ENCODE measurements around the gene HAT1. TPM values are rescaled to one million over a fixed set of nuclear protein-coding genes. Genes with fewer than 3 reads are reported as not detected.

The HAT1 gene
- total RNA-seq, 4 donors from 2014 or later = 8.7 to 19.0 (median 12.3) TPM

GRCh38 chr2:172000696-172001361, 78.6 kb downstream of the HAT1 start:
- no peak for TF ChIP-seq CTCF (IDR thresholded peaks at IDR 0.05)
- TF ChIP-seq POLR2A (IDR thresholded peaks at IDR 0.05) = no peak
- Histone ChIP-seq H3K4me3 (no peak overlapping the region), H3K27me3 (no peaks in the 10 kb centered on the region), H3K36me3 (no peaks in the 10 kb centered on the region), H3K27ac (no peak overlapping the region), H3K4me1 (peaks cover 0 to 7% (median 3%) of the 10 kb centered on the region in 4 donors), H3K9me3 (no peaks in the 10 kb centered on the region)
- no peak for DNase-seq

- H3K27ac ChIP-seq = no peak overlapping the region
- no peaks in the 10 kb centered on the region for H3K9me3 ChIP-seq
- no peaks in the 10 kb centered on the region for H3K4me1 ChIP-seq
- H3K36me3 ChIP-seq = no peaks in the 10 kb centered on the region
- H3K27me3 ChIP-seq = no peaks in the 10 kb centered on the region
- no peak overlapping the region for H3K4me3 ChIP-seq
- TF ChIP-seq POLR2A (IDR thresholded peaks at IDR 0.05) = no peak
- no peak for TF ChIP-seq CTCF (IDR thresholded peaks at IDR 0.05)
- DNase-seq = no peak
Observed at GRCh38 chr2:172007372-172007771, 85.1 kb downstream of the HAT1 start.

GRCh38 chr2:172009823-172010222, 87.6 kb downstream of the HAT1 start:
- H3K36me3 ChIP-seq = no peaks in the 10 kb centered on the region
- no peaks in the 10 kb centered on the region for H3K9me3 ChIP-seq
- H3K27me3 ChIP-seq = no peaks in the 10 kb centered on the region
- H3K4me3 ChIP-seq = no peak overlapping the region
- no peak overlapping the region for H3K27ac ChIP-seq
- DNase-seq = no peak
- TF ChIP-seq POLR2A (IDR thresholded peaks at IDR 0.05) (no peak), CTCF (IDR thresholded peaks at IDR 0.05) (no peak)
- H3K4me1 ChIP-seq = no peaks in the 10 kb centered on the region

- Histone ChIP-seq H3K36me3 (no peaks in the 10 kb centered on the region), H3K9me3 (no peaks in the 10 kb centered on the region), H3K27me3 (no peaks in the 10 kb centered on the region), H3K4me3 (no peak overlapping the region), H3K27ac (no peak overlapping the region), H3K4me1 (no peaks in the 10 kb centered on the region)
- no peak for TF ChIP-seq CTCF (IDR thresholded peaks at IDR 0.05)
- TF ChIP-seq POLR2A (IDR thresholded peaks at IDR 0.05) = no peak
- no peak for DNase-seq
Observed at GRCh38 chr2:172011812-172012575, 89.7 kb downstream of the HAT1 start.

- no peaks in the 10 kb centered on the region for H3K9me3 ChIP-seq
- DNase-seq = no peak
- no peaks in the 10 kb centered on the region for H3K4me1 ChIP-seq
- no peak overlapping the region for H3K4me3 ChIP-seq
- TF ChIP-seq CTCF (IDR thresholded peaks at IDR 0.05) (no peak), POLR2A (IDR thresholded peaks at IDR 0.05) (no peak)
- no peak overlapping the region for H3K27ac ChIP-seq
- no peaks in the 10 kb centered on the region for H3K36me3 ChIP-seq
- H3K27me3 ChIP-seq = no peaks in the 10 kb centered on the region
Observed at GRCh38 chr2:172012677-172013391, 90.6 kb downstream of the HAT1 start.

Data from Peyer's patch (tissue), 4 donors.